ENCODE measurements around the gene CLEC10A.

Gene CLEC10A

GRCh38 chr17:7074931-7075330 lies 5.1 kb downstream of the CLEC10A start:
- ATAC-seq: no peak
- TF ChIP-seq ZFP3 (CRISPR knock-in tag; IDR thresholded peaks at IDR 0.05): no peak
- TF ChIP-seq ZNF70 (CRISPR knock-in tag; IDR thresholded peaks at IDR 0.05): no peak
- no peak for TF ChIP-seq PATZ1 (CRISPR knock-in tag; IDR thresholded peaks at IDR 0.05; ENCODE audit: borderline replicate concordance)
- no peak for TF ChIP-seq ZFP30 (CRISPR knock-in tag; IDR thresholded peaks at IDR 0.05)
- no peak for TF ChIP-seq OSR1 (CRISPR knock-in tag; IDR thresholded peaks at IDR 0.05)

- ATAC-seq: no peak
- TF ChIP-seq ESRRG (CRISPR knock-in tag; IDR thresholded peaks at IDR 0.05) (no peak), SNAI2 (CRISPR knock-in tag; IDR thresholded peaks at IDR 0.05) (no peak), ZFP3 (CRISPR knock-in tag; IDR thresholded peaks at IDR 0.05) (no peak), CREB5 (CRISPR knock-in tag; IDR thresholded peaks at IDR 0.05; ENCODE audit: low read depth) (no peak), BACH2 (CRISPR knock-in tag; IDR thresholded peaks at IDR 0.05; ENCODE audit: borderline replicate concordance) (no peak), TOX (CRISPR knock-in tag; IDR thresholded peaks at IDR 0.05; ENCODE audit: borderline replicate concordance) (no peak), ARNTL (CRISPR knock-in tag; IDR thresholded peaks at IDR 0.05; ENCODE audit: borderline replicate concordance, low read depth) (no peak), TCF4 (CRISPR knock-in tag; IDR thresholded peaks at IDR 0.05; ENCODE audit: borderline replicate concordance) (no peak)
Measured at GRCh38 chr17:7072406-7072805, 7.6 kb downstream of the CLEC10A start.

GRCh38 chr17:7070712-7071111 lies 9.3 kb downstream of the CLEC10A start:
- TF ChIP-seq TSHZ2 (CRISPR knock-in tag; IDR thresholded peaks at IDR 0.05) (no peak), GLIS3 (CRISPR knock-in tag; IDR thresholded peaks at IDR 0.05) (no peak), ZFP30 (CRISPR knock-in tag; IDR thresholded peaks at IDR 0.05) (no peak), ZNF565 (CRISPR knock-in tag; conservative IDR thresholded peaks at IDR 0.05; ENCODE audit: low read depth) (no peak), ZC3H10 (CRISPR knock-in tag; IDR thresholded peaks at IDR 0.05) (no peak), ZFP3 (CRISPR knock-in tag; IDR thresholded peaks at IDR 0.05) (no peak), ESRRG (CRISPR knock-in tag; IDR thresholded peaks at IDR 0.05) (no peak), BACH2 (CRISPR knock-in tag; IDR thresholded peaks at IDR 0.05; ENCODE audit: borderline replicate concordance) (no peak), ZNF70 (CRISPR knock-in tag; IDR thresholded peaks at IDR 0.05) (no peak), CREB5 (CRISPR knock-in tag; IDR thresholded peaks at IDR 0.05; ENCODE audit: low read depth) (no peak), RARB (CRISPR knock-in tag; IDR thresholded peaks at IDR 0.05) (no peak), TOX (CRISPR knock-in tag; IDR thresholded peaks at IDR 0.05; ENCODE audit: borderline replicate concordance) (no peak), ZNF8 (CRISPR knock-in tag; IDR thresholded peaks at IDR 0.05) (no peak), OSR1 (CRISPR knock-in tag; IDR thresholded peaks at IDR 0.05) (no peak), TCF4 (CRISPR knock-in tag; IDR thresholded peaks at IDR 0.05; ENCODE audit: borderline replicate concordance) (no peak), POU6F1 (CRISPR knock-in tag; IDR thresholded peaks at IDR 0.05; ENCODE audit: borderline replicate concordance, low read depth) (no peak), ARNTL (CRISPR knock-in tag; IDR thresholded peaks at IDR 0.05; ENCODE audit: borderline replicate concordance, low read depth) (no peak)
- ATAC-seq: no peak

GRCh38 chr17:7068268-7068667 lies 11.8 kb downstream of the CLEC10A start:
- no peak for ATAC-seq
- TF ChIP-seq GLIS3 (CRISPR knock-in tag; IDR thresholded peaks at IDR 0.05) (no peak), TCF4 (CRISPR knock-in tag; IDR thresholded peaks at IDR 0.05; ENCODE audit: borderline replicate concordance) (no peak), ZNF565 (CRISPR knock-in tag; conservative IDR thresholded peaks at IDR 0.05; ENCODE audit: low read depth) (no peak), CREB5 (CRISPR knock-in tag; IDR thresholded peaks at IDR 0.05; ENCODE audit: low read depth) (no peak), ZNF70 (CRISPR knock-in tag; IDR thresholded peaks at IDR 0.05) (no peak), PATZ1 (CRISPR knock-in tag; IDR thresholded peaks at IDR 0.05; ENCODE audit: borderline replicate concordance) (no peak), ESRRG (CRISPR knock-in tag; IDR thresholded peaks at IDR 0.05) (no peak), ARNTL (CRISPR knock-in tag; IDR thresholded peaks at IDR 0.05; ENCODE audit: borderline replicate concordance, low read depth) (no peak), ZC3H10 (CRISPR knock-in tag; IDR thresholded peaks at IDR 0.05) (no peak), ISL1 (CRISPR knock-in tag; IDR thresholded peaks at IDR 0.05) (no peak), ZNF8 (CRISPR knock-in tag; IDR thresholded peaks at IDR 0.05) (no peak), SNAI2 (CRISPR knock-in tag; IDR thresholded peaks at IDR 0.05) (no peak), TOX (CRISPR knock-in tag; IDR thresholded peaks at IDR 0.05; ENCODE audit: borderline replicate concordance) (no peak)

Measured in SK-N-SH treated with all-trans-retinoic acid at 6 μM for 48 hours (cell line).